Body of pancreas (tissue), 4 donors: Measurements from ENCODE around the gene IFT80. TPM values are rescaled to one million over a fixed set of nuclear protein-coding genes. Genes with fewer than 3 reads are reported as not detected.

Source experiments
- ATAC-seq: fragments of 150-250 bp; one replicate; pipeline ENCODE4 v1.9.1; 2016
- DNase-seq, 4 donors: peaks; one replicate each; pipeline ENCODE4 v3.0.0-alpha.2; 2019
- H3K27ac ChIP-seq, 4 donors: fragments of 200-600 bp; sonication (generic); 1 replicate in 3 of 4; 2 replicates in 1 of 4; pipeline versions ENCODE4 v1.5.1 to v1.6.1; 2016 to 2019; ENCODE audit warnings: mild to moderate bottlenecking in 1 of 4, mixed read lengths in 1 of 4, moderate library complexity in 1 of 4
- H3K27me3 ChIP-seq, 2 donors: fragments of 200-600 bp; sonication (generic); one replicate each; pipeline ENCODE4 v1.6.0; 2016; ENCODE audit warnings: mild to moderate bottlenecking in 1 of 2
- H3K36me3 ChIP-seq, 2 donors: fragments of 200-600 bp; sonication (generic); replicated peaks in 1 of 2; 2 replicates each; pipeline ENCODE4 v1.5.1; 2016; ENCODE audit warnings: low read depth in 2 of 2; ENCODE audit not compliant: insufficient read depth in 1 of 2
- H3K4me1 ChIP-seq: fragments of 200-600 bp; sonication (generic); one replicate; pipeline ENCODE4 v1.6.0; 2016
- H3K4me3 ChIP-seq, 2 donors: fragments of 200-600 bp; sonication (generic); 1 replicate in 1 of 2; 2 replicates in 1 of 2; pipeline ENCODE4 v1.5.1; 2016 to 2019
- H3K9me3 ChIP-seq, 3 donors: fragments of 200-600 bp; sonication (generic); 1 replicate in 2 of 3; 2 replicates in 1 of 3; pipeline ENCODE4 v1.5.1; 2016
- CTCF ChIP-seq, 7 experiments: fragments of 450-650 bp in 4 of 7; fragments of 200-600 bp in 3 of 7; sonication (generic) in 3 of 7; IDR thresholded peaks; one replicate each; pipeline ENCODE4 v1.5.1; 2016 to 2019; ENCODE audit warnings: antibody characterized with exemption in 7 of 7
- POLR2A ChIP-seq, 3 donors: fragments of 450-650 bp; IDR thresholded peaks; one replicate each; pipeline ENCODE4 v1.6.1; 2016; ENCODE audit warnings: antibody characterized with exemption in 3 of 3, mild to moderate bottlenecking in 2 of 3
- WGBS, 2 donors: methylation state at CpG; one replicate each; pipeline ENCODE4 v1.1.5; 2017; 5-methylcytosine and 5-hydroxymethylcytosine counted together
- intact Hi-C: fragments of 100-400 bp; cut with DNase I; formaldehyde crosslinking; loops from one replicate; pipeline ENCODE4 v1.15.1; 2023
- total RNA-seq, 2 donors: library from RNA; depleted of rRNA; stranded (reverse); fragments of >200 nt; gene quantifications; one replicate each; pipeline ENCODE4 v1.1.0, GENCODE V29; 2016

IFT80 gene
- total RNA-seq, 2 donors from 2014 or later = 15.5 to 31.6 TPM

GRCh38 chr3:160398820-160399124, 253 bp downstream of the IFT80 start:
- Histone ChIP-seq H3K4me1 (peaks cover 14% of the 10 kb centered on the region), H3K27me3 (no peaks in the 10 kb centered on the region), H3K4me3 (peak overlapping the region; percentile 53 to 83), H3K36me3 (no peaks in the 10 kb centered on the region), H3K9me3 (no peaks in the 10 kb centered on the region), H3K27ac (peak overlapping the region in 3 of 4 donors; percentile 79 to 93 (median 85))
- intact Hi-C loops = no loop called here
- no peak for DNase-seq
- ATAC-seq = no peak
- WGBS, 2 donors = 0 to 1% methylated on average over 9 of the region's 9 CpGs
- TF ChIP-seq POLR2A (IDR thresholded peaks at IDR 0.05) (no peak), CTCF (IDR thresholded peaks at IDR 0.05) (no peak)

- Histone ChIP-seq H3K9me3 (no peaks in the 10 kb centered on the region), H3K36me3 (no peaks in the 10 kb centered on the region), H3K27ac (peak overlapping the region in 3 of 4 donors; percentile 39 to 71 (median 51)), H3K4me3 (no peak overlapping the region), H3K4me1 (peaks cover 6% of the 10 kb centered on the region), H3K27me3 (no peaks in the 10 kb centered on the region)
- ATAC-seq (no peak), DNase-seq (peak in 3 of 4 donors; percentile 38 to 40 (median 40))
- intact Hi-C loops = no loop called here
- TF ChIP-seq CTCF (IDR thresholded peaks at IDR 0.05) (no peak), POLR2A (IDR thresholded peaks at IDR 0.05) (no peak)
Observed at GRCh38 chr3:160395297-160395696, 3.7 kb downstream of the IFT80 start.

- H3K4me1 ChIP-seq = peaks cover 6% of the 10 kb centered on the region
- no peaks in the 10 kb centered on the region for H3K9me3 ChIP-seq
- H3K4me3 ChIP-seq = no peak overlapping the region
- ATAC-seq (no peak), DNase-seq (no peak)
- 81 to 87% methylated on average over 3 of the region's 3 CpGs for WGBS, 2 donors
- no peak overlapping the region for H3K27ac ChIP-seq
- H3K27me3 ChIP-seq = no peaks in the 10 kb centered on the region
- H3K36me3 ChIP-seq = no peaks in the 10 kb centered on the region
- intact Hi-C loops = no loop called here
- no peak for TF ChIP-seq CTCF (IDR thresholded peaks at IDR 0.05)
Observed at GRCh38 chr3:160394009-160394392, 5.0 kb downstream of the IFT80 start.

GRCh38 chr3:160393346-160394008, 5.5 kb downstream of the IFT80 start:
- H3K4me1 ChIP-seq = peaks cover 5% of the 10 kb centered on the region
- ATAC-seq (no peak), DNase-seq (no peak)
- no peaks in the 10 kb centered on the region for H3K36me3 ChIP-seq
- TF ChIP-seq POLR2A (IDR thresholded peaks at IDR 0.05) (no peak), CTCF (IDR thresholded peaks at IDR 0.05) (no peak)
- H3K27me3 ChIP-seq = no peaks in the 10 kb centered on the region
- WGBS, 2 donors = 58 to 62% methylated on average over 2 of the region's 2 CpGs
- no peak overlapping the region for H3K4me3 ChIP-seq
- intact Hi-C loops = no loop called here
- H3K27ac ChIP-seq = no peak overlapping the region
- no peaks in the 10 kb centered on the region for H3K9me3 ChIP-seq

GRCh38 chr3:160392798-160393197, 6.2 kb downstream of the IFT80 start:
- Histone ChIP-seq H3K4me1 (no peaks in the 10 kb centered on the region), H3K4me3 (no peak overlapping the region), H3K27me3 (no peaks in the 10 kb centered on the region), H3K9me3 (no peaks in the 10 kb centered on the region), H3K36me3 (no peaks in the 10 kb centered on the region), H3K27ac (no peak overlapping the region)
- no peak for TF ChIP-seq CTCF (IDR thresholded peaks at IDR 0.05)
- TF ChIP-seq POLR2A (IDR thresholded peaks at IDR 0.05) = no peak
- intact Hi-C loops = no loop called here
- no peak for DNase-seq
- no peak for ATAC-seq
